Lower leg skin (tissue), 4 donors: ENCODE measurements around the gene LRRC51. TPM values are rescaled to one million over a fixed set of nuclear protein-coding genes. Genes with fewer than 3 reads are reported as not detected.

Experiments used
- DNase-seq, 2 donors: peaks; one replicate each; pipeline ENCODE4 v3.0.0-alpha.2; 2019; ENCODE audit warnings: low spot score in 2 of 2
- H3K4me3 ChIP-seq: fragments of 200-600 bp; sonication (generic); 2 replicates; pipeline ENCODE4 v1.5.1; 2017; ENCODE audit warnings: mild to moderate bottlenecking, low read depth; ENCODE audit not compliant: poor library complexity, severe bottlenecking
- POLR2A ChIP-seq, 2 donors: fragments of 450-650 bp; IDR thresholded peaks; one replicate each; pipeline ENCODE4 v1.6.1; 2016 to 2017; ENCODE audit warnings: antibody characterized with exemption in 2 of 2, mild to moderate bottlenecking in 1 of 2, moderate library complexity in 1 of 2
- WGBS, 2 donors: methylation state at CpG; one replicate each; pipeline ENCODE4 v1.1.5; 2018; 5-methylcytosine and 5-hydroxymethylcytosine counted together
- intact Hi-C: fragments of 100-400 bp; cut with DNase I; formaldehyde crosslinking; loops from one replicate; pipeline ENCODE4 v1.15.0; 2023; ENCODE audit warnings: low total_unique reads
- total RNA-seq, 4 donors: library from RNA; depleted of rRNA; stranded (reverse); fragments of >200 nt; gene quantifications; one replicate each; pipeline ENCODE4 v1.1.0, GENCODE V29; 2016
- TF ChIP-seq, protein P1 (sequence below), 3 donors: fragments of 450-650 bp; IDR thresholded peaks; one replicate each; pipeline ENCODE4 v1.5.1; 2016; ENCODE audit warnings: antibody characterized with exemption in 3 of 3, mild to moderate bottlenecking in 3 of 3, moderate library complexity in 2 of 3

The LRRC51 gene
- total RNA-seq, 4 donors from 2014 or later = 1.9 to 16.9 (median 4.9) TPM

DNA sequence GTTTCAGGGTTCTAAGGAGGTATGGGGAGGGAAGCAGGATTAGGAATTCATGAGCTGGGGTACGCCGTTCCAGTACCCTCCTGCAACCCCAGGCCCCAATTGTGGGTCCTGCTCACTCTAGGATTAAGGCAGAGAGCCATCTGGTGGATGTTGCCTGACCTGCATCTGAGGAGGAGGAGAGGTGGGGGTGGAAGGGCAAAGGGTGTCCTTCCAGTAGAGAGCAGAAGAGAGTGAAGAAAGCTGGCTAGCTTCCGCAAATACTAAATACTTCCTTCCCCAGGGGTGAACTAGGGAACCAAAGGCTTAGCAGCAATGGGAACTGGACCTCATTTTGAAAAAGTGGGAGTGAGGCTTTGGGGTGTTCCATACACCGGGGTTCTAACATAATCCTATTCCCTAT, 10.6 kb downstream of the LRRC51 start:
- no peak overlapping the region for H3K4me3 ChIP-seq
- intact Hi-C loops = loop anchor here (5.0 kb wide), 1 partner anchor 64 kb away; no protein-coding TSS in a partner anchor
- peak in 1 of 2 donors; percentile 71 for DNase-seq
- WGBS, 2 donors = 30 to 32% methylated on average over 4 of the region's 4 CpGs
- no peak for TF ChIP-seq POLR2A (IDR thresholded peaks at IDR 0.05)
- TF ChIP-seq, protein P1, sequence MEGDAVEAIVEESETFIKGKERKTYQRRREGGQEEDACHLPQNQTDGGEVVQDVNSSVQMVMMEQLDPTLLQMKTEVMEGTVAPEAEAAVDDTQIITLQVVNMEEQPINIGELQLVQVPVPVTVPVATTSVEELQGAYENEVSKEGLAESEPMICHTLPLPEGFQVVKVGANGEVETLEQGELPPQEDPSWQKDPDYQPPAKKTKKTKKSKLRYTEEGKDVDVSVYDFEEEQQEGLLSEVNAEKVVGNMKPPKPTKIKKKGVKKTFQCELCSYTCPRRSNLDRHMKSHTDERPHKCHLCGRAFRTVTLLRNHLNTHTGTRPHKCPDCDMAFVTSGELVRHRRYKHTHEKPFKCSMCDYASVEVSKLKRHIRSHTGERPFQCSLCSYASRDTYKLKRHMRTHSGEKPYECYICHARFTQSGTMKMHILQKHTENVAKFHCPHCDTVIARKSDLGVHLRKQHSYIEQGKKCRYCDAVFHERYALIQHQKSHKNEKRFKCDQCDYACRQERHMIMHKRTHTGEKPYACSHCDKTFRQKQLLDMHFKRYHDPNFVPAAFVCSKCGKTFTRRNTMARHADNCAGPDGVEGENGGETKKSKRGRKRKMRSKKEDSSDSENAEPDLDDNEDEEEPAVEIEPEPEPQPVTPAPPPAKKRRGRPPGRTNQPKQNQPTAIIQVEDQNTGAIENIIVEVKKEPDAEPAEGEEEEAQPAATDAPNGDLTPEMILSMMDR (IDR thresholded peaks at IDR 0.05) = peak in 1 of 3 donors; percentile 79

DNA sequence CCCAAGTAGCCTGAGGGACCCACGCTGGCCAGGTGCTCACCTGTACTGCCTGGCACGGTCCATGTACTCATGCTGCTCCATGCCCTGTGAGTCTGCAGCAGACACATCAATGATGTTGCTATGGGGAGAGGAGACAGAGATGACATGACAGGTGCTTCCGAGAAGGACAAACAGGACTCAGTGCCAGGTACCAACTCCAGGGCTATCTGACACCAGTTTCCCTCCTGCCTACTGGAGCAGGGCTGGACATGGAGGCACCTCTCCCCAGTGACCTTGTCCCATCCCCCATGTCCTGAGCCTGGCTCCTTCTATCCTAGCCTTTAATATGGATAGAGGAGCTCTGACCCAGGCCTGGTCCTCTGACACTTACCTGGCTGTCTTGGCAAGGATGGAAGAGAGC, 18.1 kb downstream of the LRRC51 start:
- no peak for DNase-seq
- TF ChIP-seq POLR2A (IDR thresholded peaks at IDR 0.05) = no peak
- TF ChIP-seq, protein P1 (IDR thresholded peaks at IDR 0.05) = no peak
- no peak overlapping the region for H3K4me3 ChIP-seq
- intact Hi-C loops = no loop called here
- WGBS, 2 donors = 94 to 96% methylated on average over 3 of the region's 3 CpGs

DNA sequence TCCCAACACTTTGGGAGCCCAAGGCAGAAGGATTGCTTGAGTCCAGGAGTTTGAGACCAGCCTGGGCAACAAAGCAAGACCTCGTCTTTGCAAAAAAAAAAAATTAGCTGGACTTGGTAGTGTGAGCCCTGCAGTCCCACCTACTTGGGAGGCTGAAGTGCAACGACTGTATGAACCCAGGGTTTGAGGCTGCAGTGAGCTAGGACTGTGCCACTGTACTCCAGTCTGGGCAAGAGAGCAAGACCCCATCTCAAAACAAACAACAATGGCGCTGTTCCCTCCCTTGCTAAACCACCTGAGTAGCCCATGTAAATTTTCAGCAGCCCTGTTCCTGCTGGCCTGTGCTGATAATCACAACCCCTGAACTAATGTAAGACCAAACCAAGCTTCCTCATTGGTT, 19.4 kb downstream of the LRRC51 start:
- H3K4me3 ChIP-seq = no peak overlapping the region
- TF ChIP-seq, protein P1 (IDR thresholded peaks at IDR 0.05) = no peak
- TF ChIP-seq POLR2A (IDR thresholded peaks at IDR 0.05) = no peak
- intact Hi-C loops = no loop called here
- no peak for DNase-seq
- 71 to 78% methylated on average over 3 of the region's 3 CpGs for WGBS, 2 donors

DNA sequence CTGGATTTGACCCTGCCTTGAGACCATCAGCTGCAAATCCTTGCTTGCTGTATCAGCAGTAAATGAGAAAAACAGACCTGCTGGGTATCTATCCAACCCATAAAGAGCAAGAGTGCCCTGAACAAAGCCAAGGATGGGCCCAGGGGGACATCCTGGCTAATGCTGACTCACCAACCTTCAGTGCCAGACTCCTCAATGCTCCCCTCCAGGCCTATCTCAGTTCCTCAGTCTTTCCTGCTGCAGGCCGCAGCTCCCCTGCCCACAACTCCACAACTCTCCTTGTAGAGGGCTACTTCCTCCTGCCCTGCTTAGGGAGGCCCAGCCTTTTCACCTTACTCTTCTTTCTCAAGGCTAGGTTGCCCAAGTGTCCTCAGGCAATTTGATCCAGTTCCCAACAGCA, 19.8 kb downstream of the LRRC51 start:
- TF ChIP-seq, protein P1 (IDR thresholded peaks at IDR 0.05) = no peak
- TF ChIP-seq POLR2A (IDR thresholded peaks at IDR 0.05) = no peak
- no peak overlapping the region for H3K4me3 ChIP-seq
- 58 to 80% methylated on average over 1 of the region's 1 CpG for WGBS, 2 donors
- intact Hi-C loops = no loop called here
- DNase-seq = no peak

DNA sequence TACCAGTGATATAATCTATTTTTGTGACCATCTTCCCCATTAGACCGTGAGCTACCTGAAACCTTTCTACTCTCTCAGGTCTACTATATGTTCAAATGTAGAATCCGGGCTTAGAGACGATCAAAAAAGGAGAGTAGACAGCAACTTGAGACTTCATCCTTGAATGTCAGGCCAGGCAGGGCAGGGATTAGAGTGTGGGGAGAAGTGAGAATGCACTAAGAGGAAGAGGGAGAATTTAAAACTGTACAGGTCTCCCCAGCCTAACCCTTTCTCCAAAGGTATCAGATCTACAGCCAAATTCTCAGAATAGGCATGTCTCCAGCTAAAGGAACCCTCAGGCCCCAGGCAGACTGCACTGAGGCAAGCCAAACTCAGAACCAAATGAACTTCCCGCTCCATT, 21.5 kb downstream of the LRRC51 start:
- no peak overlapping the region for H3K4me3 ChIP-seq
- intact Hi-C loops = no loop called here
- TF ChIP-seq POLR2A (IDR thresholded peaks at IDR 0.05) = no peak
- TF ChIP-seq, protein P1 (IDR thresholded peaks at IDR 0.05) = no peak
- DNase-seq = no peak
- WGBS, 2 donors = 30 to 31% methylated on average over 4 of the region's 4 CpGs

DNA sequence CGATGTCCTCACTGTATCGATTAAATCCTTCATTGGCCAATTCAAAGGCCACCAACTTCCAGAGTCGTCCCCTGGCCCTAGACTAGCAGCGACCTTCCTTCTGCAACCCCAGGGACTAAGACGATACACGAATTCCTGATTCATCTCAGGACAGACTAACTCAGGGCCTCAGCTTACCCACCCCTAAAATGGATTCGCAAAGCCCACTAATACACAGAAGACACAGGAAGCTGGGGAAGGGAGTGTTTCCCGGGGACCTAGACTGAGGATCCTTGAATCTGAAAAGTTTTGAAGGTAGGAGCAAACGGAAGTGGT, 21.9 kb downstream of the LRRC51 start:
- DNase-seq = no peak
- TF ChIP-seq, protein P1 (IDR thresholded peaks at IDR 0.05) = no peak
- TF ChIP-seq POLR2A (IDR thresholded peaks at IDR 0.05) = no peak
- intact Hi-C loops = no loop called here
- H3K4me3 ChIP-seq = peak overlapping the region; percentile 68
- WGBS, 2 donors = 1 to 2% methylated on average over 9 of the region's 9 CpGs
